PC-9 (cell line): ENCODE results near the gene PPIE.

Experiments
- CTCF ChIP-seq: fragments of 200-600 bp; sonication (generic); conservative IDR thresholded peaks from 2 replicates; pipeline ENCODE4 v1.6.1; 2017; ENCODE audit warnings: mixed run types, antibody characterized with exemption, mild to moderate bottlenecking, moderate library complexity
- EZH2 ChIP-seq: fragments of 200-600 bp; sonication (generic); IDR thresholded peaks from 2 replicates; pipeline ENCODE4 v1.8.0; 2017; ENCODE audit warnings: antibody characterized with exemption, low read depth

- TF ChIP-seq CTCF (no peak), EZH2 (no peak)
These were observed 1.0 kb upstream of the PPIE start for GRCh38 chr1:39737546-39738169.
